ENCODE measurements around the gene CACNB4.
A peak's percentile ranks its signal among the peaks of the same experiment; 100 is the strongest.
"Not testable (repeated sequence)": the region's sequence is repeated elsewhere in the genome, so short reads cannot be mapped to it uniquely, and the experiment has no call there.

The CACNB4 gene

GRCh38 chr2:152030596-152031328 is 68.1 kb downstream of the CACNB4 start:
- intact Hi-C loops (cut with DNase I), result loop anchor here (10.0 kb wide), 3 partner anchors 64 to 704 kb away; partner anchors contain the start of gene CACNB4
- DNase-seq, result not testable (repeated sequence)

- intact Hi-C loops (cut with DNase I), result no loop called here
- no peak for DNase-seq
Observed at GRCh38 chr2:152028182-152028862, 70.5 kb downstream of the CACNB4 start.

- intact Hi-C loops (cut with DNase I), result no loop called here
- DNase-seq, result peak; percentile 60 to 97 (median 86)
Observed at GRCh38 chr2:152025678-152026287, 73.1 kb downstream of the CACNB4 start.

- intact Hi-C loops (cut with DNase I), result no loop called here
- DNase-seq, result no peak
Observed at GRCh38 chr2:152024477-152024876, 74.4 kb downstream of the CACNB4 start.

- DNase-seq, result no peak
- intact Hi-C loops (cut with DNase I), result no loop called here
Observed at GRCh38 chr2:152022090-152022489, 76.8 kb downstream of the CACNB4 start.

GRCh38 chr2:152021001-152021400 is 77.8 kb downstream of the CACNB4 start:
- intact Hi-C loops (cut with DNase I); DNase-seq: not testable (repeated sequence)

- DNase-seq, result no peak
- intact Hi-C loops (cut with DNase I), result no loop called here
Observed at GRCh38 chr2:152019732-152020131, 79.1 kb downstream of the CACNB4 start.

GRCh38 chr2:152016181-152017120 is 82.4 kb downstream of the CACNB4 start:
- intact Hi-C loops (cut with DNase I), result no loop called here
- no peak for DNase-seq

GRCh38 chr2:152015552-152015951 is 83.3 kb downstream of the CACNB4 start:
- intact Hi-C loops (cut with DNase I), result no loop called here
- no peak for DNase-seq

GRCh38 chr2:152012697-152013096 is 86.1 kb downstream of the CACNB4 start:
- DNase-seq, result no peak
- intact Hi-C loops (cut with DNase I), result no loop called here

- DNase-seq, result no peak
- intact Hi-C loops (cut with DNase I), result no loop called here
Observed at GRCh38 chr2:152011724-152012123, 87.1 kb downstream of the CACNB4 start.

GRCh38 chr2:152005607-152006006 is 93.2 kb downstream of the CACNB4 start:
- DNase-seq, result no peak
- intact Hi-C loops (cut with DNase I), result loop anchor here (10.0 kb wide), 1 partner anchor 181 kb away; the partner anchor contains the start of gene ARL5A

GRCh38 chr2:152003283-152003682 is 95.6 kb downstream of the CACNB4 start:
- intact Hi-C loops (cut with DNase I), result loop anchor here (10.0 kb wide), 1 partner anchor 178 kb away; the partner anchor contains the start of gene ARL5A
- DNase-seq, result not testable (repeated sequence)

- DNase-seq, result peak in 4 of 10 donors; percentile 23 to 82 (median 46)
- intact Hi-C loops (cut with DNase I), result no loop called here
Observed at GRCh38 chr2:151999053-151999452, 99.8 kb downstream of the CACNB4 start.

- intact Hi-C loops (cut with DNase I), result no loop called here
- DNase-seq, result no peak
Observed at GRCh38 chr2:151996243-151997003, 102.4 kb downstream of the CACNB4 start.

- intact Hi-C loops (cut with DNase I), result no loop called here
- DNase-seq, result no peak
Observed at GRCh38 chr2:151995161-151995557, 103.7 kb downstream of the CACNB4 start.

- DNase-seq; intact Hi-C loops (cut with DNase I): not testable (repeated sequence)
Observed at GRCh38 chr2:151994178-151994577, 104.7 kb downstream of the CACNB4 start.

GRCh38 chr2:151991010-151991409 is 107.8 kb downstream of the CACNB4 start:
- DNase-seq, result no peak
- intact Hi-C loops (cut with DNase I), result no loop called here

GRCh38 chr2:151989378-151989777 is 109.5 kb downstream of the CACNB4 start:
- no peak for DNase-seq
- intact Hi-C loops (cut with DNase I), result no loop called here
